Esophagus squamous epithelium (tissue), 4 donors: ENCODE data around the gene SLC10A7.

ENCODE experiments used
- CTCF ChIP-seq, 6 experiments: fragments of 450-650 bp in 4 of 6; fragments of 200-600 bp in 2 of 6; sonication (generic) in 2 of 6; IDR thresholded peaks; one replicate each; pipeline ENCODE4 v1.5.1; 2016 to 2019; ENCODE audit warnings: antibody characterized with exemption in 6 of 6, mild to moderate bottlenecking in 4 of 6, moderate library complexity in 4 of 6
- POLR2A ChIP-seq, 4 donors: fragments of 450-650 bp; IDR thresholded peaks; one replicate each; pipeline ENCODE4 v1.6.1; 2017; ENCODE audit warnings: antibody characterized with exemption in 4 of 4, mild to moderate bottlenecking in 4 of 4, moderate library complexity in 3 of 4

DNA sequence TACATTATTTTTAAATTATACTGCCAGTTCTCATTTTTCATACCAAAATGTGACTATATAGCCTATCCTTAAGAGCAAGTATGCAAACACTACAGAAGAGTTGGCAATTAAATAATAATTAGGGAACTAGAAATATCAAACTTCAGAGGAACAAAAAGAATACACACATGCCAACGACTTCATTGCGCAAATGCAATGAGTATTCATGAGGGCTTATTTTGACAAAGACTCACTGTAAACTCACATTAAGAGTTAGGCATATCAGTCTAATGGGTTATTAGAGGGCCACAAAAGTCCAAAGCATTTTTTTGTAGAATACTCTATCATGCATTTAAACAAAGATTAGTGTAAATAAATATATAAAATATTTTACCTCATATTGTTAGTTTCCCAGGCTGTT is 31.6 kb downstream of the SLC10A7 start:
- TF ChIP-seq CTCF (IDR thresholded peaks at IDR 0.05) (no peak), POLR2A (IDR thresholded peaks at IDR 0.05) (no peak)
